ENCODE measurements around the gene RCOR2.

The RCOR2 gene

GRCh38 chr11:63917692-63918506, 935 bp upstream of the RCOR2 start:
- peak overlapping the region; percentile 95 for H3K27ac ChIP-seq

GRCh38 chr11:63915961-63916836, 765 bp downstream of the RCOR2 start:
- TF ChIP-seq ZFX (IDR thresholded peaks at IDR 0.05; ENCODE audit: borderline replicate concordance) (no peak), CTCF (IDR thresholded peaks at IDR 0.05) (peak; percentile 84)
- peak overlapping the region; percentile 95 for H3K27ac ChIP-seq

More at GRCh38 chr11:63917692-63918506, 935 bp upstream of the RCOR2 start:
- TF ChIP-seq ZFX (IDR thresholded peaks at IDR 0.05; ENCODE audit: borderline replicate concordance): no peak
- no peak for TF ChIP-seq CTCF (IDR thresholded peaks at IDR 0.05)

GRCh38 chr11:63914896-63915691, 1.9 kb downstream of the RCOR2 start:
- TF ChIP-seq CTCF (IDR thresholded peaks at IDR 0.05) (no peak), ZFX (IDR thresholded peaks at IDR 0.05; ENCODE audit: borderline replicate concordance) (no peak)
- H3K27ac ChIP-seq: peak overlapping the region; percentile 20; the same call in 1 of the 2 replicates

GRCh38 chr11:63913866-63914830, 2.8 kb downstream of the RCOR2 start:
- TF ChIP-seq CTCF (IDR thresholded peaks at IDR 0.05) (no peak), ZFX (IDR thresholded peaks at IDR 0.05; ENCODE audit: borderline replicate concordance) (no peak)
- H3K27ac ChIP-seq: no peak overlapping the region

GRCh38 chr11:63912678-63913077, 4.3 kb downstream of the RCOR2 start:
- TF ChIP-seq ZFX (IDR thresholded peaks at IDR 0.05; ENCODE audit: borderline replicate concordance) (no peak), CTCF (IDR thresholded peaks at IDR 0.05) (no peak)

GRCh38 chr11:63911876-63912275, 5.1 kb downstream of the RCOR2 start:
- TF ChIP-seq CTCF (IDR thresholded peaks at IDR 0.05) (no peak), ZFX (IDR thresholded peaks at IDR 0.05; ENCODE audit: borderline replicate concordance) (no peak)

More at GRCh38 chr11:63912678-63913077, 4.3 kb downstream of the RCOR2 start:
- no peak overlapping the region for H3K27ac ChIP-seq

More at GRCh38 chr11:63911876-63912275, 5.1 kb downstream of the RCOR2 start:
- no peak overlapping the region for H3K27ac ChIP-seq
